Smooth muscle cell (in vitro differentiated cells): ENCODE measurements around the gene TPBGL. TPM values are rescaled to one million over a fixed set of nuclear protein-coding genes. Genes with fewer than 3 reads are reported as not detected.

ENCODE experiments used
- DNase-seq: peaks from one replicate; lab custom pipeline; 2025; ENCODE audit not compliant: unreplicated experiment; lab: John Stamatoyannopoulos, UW
- H2AFZ ChIP-seq: fragments of 200-600 bp; sonication (generic); 2 replicates; pipeline ENCODE4 v1.6.0; 2016; ENCODE audit warnings: antibody characterized with exemption, low read depth, mild to moderate bottlenecking
- H3F3A ChIP-seq: fragments of 200-600 bp; sonication (generic); 2 replicates; pipeline ENCODE4 v1.6.0; 2017; ENCODE audit warnings: antibody characterized with exemption, low read depth
- H3K27ac ChIP-seq: fragments of 200-600 bp; sonication (generic); 2 replicates; pipeline ENCODE4 v1.5.1; 2016; ENCODE audit warnings: low read depth, mild to moderate bottlenecking
- H3K27me3 ChIP-seq: fragments of 200-600 bp; sonication (generic); 2 replicates; pipeline ENCODE4 v1.6.1; 2016; ENCODE audit warnings: low read depth, mild to moderate bottlenecking
- H3K36me3 ChIP-seq: fragments of 200-600 bp; sonication (generic); 2 replicates; pipeline ENCODE4 v1.5.1; 2016; ENCODE audit warnings: low read depth
- H3K4me1 ChIP-seq: fragments of 200-600 bp; sonication (generic); 2 replicates; pipeline ENCODE4 v1.5.1; 2016; ENCODE audit warnings: low read depth
- H3K4me2 ChIP-seq: fragments of 200-600 bp; sonication (generic); 2 replicates; pipeline ENCODE4 v1.6.0; 2016; ENCODE audit warnings: mild to moderate bottlenecking
- H3K4me3 ChIP-seq: fragments of 200-600 bp; sonication (generic); 2 replicates; pipeline ENCODE4 v1.5.1; 2016; ENCODE audit warnings: mild to moderate bottlenecking
- H3K79me2 ChIP-seq: fragments of 200-600 bp; sonication (generic); 2 replicates; pipeline ENCODE4 v1.6.0; 2016; ENCODE audit warnings: low read depth, mild to moderate bottlenecking
- H3K9ac ChIP-seq: fragments of 200-600 bp; sonication (generic); 2 replicates; pipeline ENCODE4 v1.6.0; 2016; ENCODE audit warnings: low read depth
- H3K9me3 ChIP-seq: fragments of 200-600 bp; sonication (generic); replicated peaks from 2 replicates; pipeline ENCODE4 v1.5.1; 2016; ENCODE audit warnings: low read depth
- H4K20me1 ChIP-seq: fragments of 200-600 bp; sonication (generic); 2 replicates; pipeline ENCODE4 v1.6.0; 2016; ENCODE audit warnings: low read depth
- WGBS: methylation state at CpG from one replicate; pipeline ENCODE4 v1.1.7; 2016; ENCODE audit warnings: low lambda C conversion rate; 5-methylcytosine and 5-hydroxymethylcytosine counted together
- polyA plus RNA-seq: library from polyadenylated mRNA; unstranded; fragments of >200 nt; fragmentation: Nextera tagmentation; extraction: Ambion mirVana; gene quantifications from 2 replicates; pipeline ENCODE4 v1.2.1, GENCODE V29; 2016
- total RNA-seq: library from RNA; depleted of rRNA; stranded (reverse); fragments of >200 nt; gene quantifications from 2 replicates; pipeline ENCODE4 v1.2.3, GENCODE V29; 2014
- TF ChIP-seq, protein P1 (sequence below): fragments of 200-600 bp; sonication (generic); IDR thresholded peaks from 2 replicates; pipeline ENCODE4 v1.5.1; 2017; ENCODE audit warnings: borderline replicate concordance, mild to moderate bottlenecking, antibody characterized with exemption; ENCODE audit not compliant: insufficient read depth, poor library complexity, severe bottlenecking

TPBGL gene
- total and polyA plus RNA-seq, 2 experiments from 2014 or later, result 0.62 to 0.81 TPM

DNA sequence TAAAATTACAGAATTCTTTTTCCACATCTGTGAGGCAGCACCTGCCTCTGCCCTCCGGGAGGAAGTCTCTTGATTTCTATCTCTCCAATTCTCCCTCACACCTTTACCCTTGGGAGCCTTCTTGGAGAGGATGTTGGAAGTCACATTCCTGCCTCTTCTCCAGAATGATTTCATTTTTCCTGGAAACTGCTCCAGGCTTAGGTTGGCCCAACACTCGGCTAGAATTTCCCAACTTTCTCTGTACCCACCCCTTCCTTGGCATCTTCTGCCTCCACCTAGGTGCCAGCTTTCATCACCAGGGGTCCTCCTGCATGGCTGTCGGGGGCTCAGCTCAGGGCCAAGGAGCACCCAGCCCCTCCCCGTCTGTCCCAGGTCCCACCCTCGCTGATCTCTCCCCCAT is 46.4 kb upstream of the TPBGL start:
- no peak overlapping the region for H3K27ac ChIP-seq
- no peaks in the 10 kb centered on the region for H3K79me2 ChIP-seq
- TF ChIP-seq, protein P1, sequence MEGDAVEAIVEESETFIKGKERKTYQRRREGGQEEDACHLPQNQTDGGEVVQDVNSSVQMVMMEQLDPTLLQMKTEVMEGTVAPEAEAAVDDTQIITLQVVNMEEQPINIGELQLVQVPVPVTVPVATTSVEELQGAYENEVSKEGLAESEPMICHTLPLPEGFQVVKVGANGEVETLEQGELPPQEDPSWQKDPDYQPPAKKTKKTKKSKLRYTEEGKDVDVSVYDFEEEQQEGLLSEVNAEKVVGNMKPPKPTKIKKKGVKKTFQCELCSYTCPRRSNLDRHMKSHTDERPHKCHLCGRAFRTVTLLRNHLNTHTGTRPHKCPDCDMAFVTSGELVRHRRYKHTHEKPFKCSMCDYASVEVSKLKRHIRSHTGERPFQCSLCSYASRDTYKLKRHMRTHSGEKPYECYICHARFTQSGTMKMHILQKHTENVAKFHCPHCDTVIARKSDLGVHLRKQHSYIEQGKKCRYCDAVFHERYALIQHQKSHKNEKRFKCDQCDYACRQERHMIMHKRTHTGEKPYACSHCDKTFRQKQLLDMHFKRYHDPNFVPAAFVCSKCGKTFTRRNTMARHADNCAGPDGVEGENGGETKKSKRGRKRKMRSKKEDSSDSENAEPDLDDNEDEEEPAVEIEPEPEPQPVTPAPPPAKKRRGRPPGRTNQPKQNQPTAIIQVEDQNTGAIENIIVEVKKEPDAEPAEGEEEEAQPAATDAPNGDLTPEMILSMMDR, result no peak
- H3K9ac ChIP-seq, result no peak overlapping the region
- H3F3A ChIP-seq, result no peaks in the 10 kb centered on the region
- DNase-seq, result no peak
- H3K27me3 ChIP-seq, result no peaks in the 10 kb centered on the region
- no peak overlapping the region for H3K4me2 ChIP-seq
- no peaks in the 10 kb centered on the region for H4K20me1 ChIP-seq
- no peaks in the 10 kb centered on the region for H3K36me3 ChIP-seq
- 65% methylated on average over 5 of the region's 5 CpGs for WGBS
- no peak overlapping the region for H3K4me3 ChIP-seq
- H3K4me1 ChIP-seq, result no peaks in the 10 kb centered on the region
- H3K9me3 ChIP-seq, result no peaks in the 10 kb centered on the region
- no peak overlapping the region for H2AFZ ChIP-seq

GRCh38 chr11:75195167-75195962 is 45.2 kb upstream of the TPBGL start:
- H3K27me3 ChIP-seq, result no peaks in the 10 kb centered on the region
- H3K27ac ChIP-seq, result no peak overlapping the region
- WGBS, result 97% methylated on average over 7 of the region's 7 CpGs
- no peak overlapping the region for H3K9ac ChIP-seq
- TF ChIP-seq, protein P1, result no peak
- no peaks in the 10 kb centered on the region for H3K4me1 ChIP-seq
- H3K36me3 ChIP-seq, result no peaks in the 10 kb centered on the region
- no peaks in the 10 kb centered on the region for H4K20me1 ChIP-seq
- H3K79me2 ChIP-seq, result no peaks in the 10 kb centered on the region
- no peak for DNase-seq
- no peaks in the 10 kb centered on the region for H3K9me3 ChIP-seq
- H3K4me3 ChIP-seq, result no peak overlapping the region
- no peak overlapping the region for H3K4me2 ChIP-seq
- no peak overlapping the region for H2AFZ ChIP-seq
- H3F3A ChIP-seq, result no peaks in the 10 kb centered on the region

GRCh38 chr11:75196426-75196825 is 44.1 kb upstream of the TPBGL start:
- Histone ChIP-seq H3K4me1 (no peaks in the 10 kb centered on the region), H4K20me1 (no peaks in the 10 kb centered on the region), H3K36me3 (no peaks in the 10 kb centered on the region), H3K9me3 (no peaks in the 10 kb centered on the region), H3K9ac (no peak overlapping the region), H3K79me2 (no peaks in the 10 kb centered on the region), H3K4me2 (no peak overlapping the region), H3F3A (no peaks in the 10 kb centered on the region), H3K27me3 (no peaks in the 10 kb centered on the region), H2AFZ (no peak overlapping the region), H3K4me3 (no peak overlapping the region), H3K27ac (no peak overlapping the region)
- DNase-seq, result no peak
- WGBS, result 78% methylated on average over 8 of the region's 8 CpGs
- TF ChIP-seq, protein P1, result no peak
